ENCODE measurements around the gene HELZ.

HELZ gene

DNA sequence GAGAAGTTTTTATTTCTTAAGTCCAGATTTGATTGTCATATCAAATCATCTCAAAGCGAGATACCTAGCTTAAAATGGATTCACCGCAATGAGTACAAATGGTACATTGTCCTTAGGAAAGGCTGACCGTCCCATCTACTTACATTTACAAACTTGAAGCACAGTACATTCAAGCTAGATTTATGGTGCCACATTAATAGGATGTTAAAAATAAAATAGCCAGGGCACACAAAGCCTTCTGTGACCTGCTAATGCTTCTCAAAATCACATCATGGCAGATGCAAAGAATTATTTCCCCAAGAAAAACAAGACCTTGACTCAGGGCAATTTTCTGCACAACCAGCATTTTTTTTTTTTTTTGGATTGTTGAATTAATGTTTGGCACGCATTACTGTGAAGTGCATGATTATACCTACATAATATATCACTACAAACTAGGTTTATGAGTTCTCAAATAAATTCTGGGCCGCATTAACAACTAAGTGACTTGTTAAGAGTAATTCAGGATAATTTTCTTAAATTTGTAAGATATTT, 175.3 kb downstream of the HELZ start:
- no peak for DNase-seq

DNA sequence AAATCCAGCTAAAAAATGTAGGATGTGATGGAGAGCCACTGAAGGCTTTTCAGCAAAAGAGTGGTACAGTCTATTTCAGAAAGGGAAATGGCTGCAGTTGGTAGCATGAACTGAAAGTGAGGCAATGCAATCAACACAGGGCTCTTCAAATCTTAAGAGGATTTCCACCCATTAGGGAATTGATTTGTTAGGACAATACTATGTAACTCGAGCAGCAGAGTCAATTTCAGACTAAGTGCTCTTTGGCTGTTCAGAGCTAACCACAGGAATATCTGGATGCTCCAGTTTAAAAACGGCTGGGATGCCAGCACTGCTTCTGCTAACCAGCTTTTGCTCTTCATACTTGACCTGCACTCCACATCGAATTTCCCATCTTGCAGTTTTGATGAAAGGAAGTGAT, 176.0 kb downstream of the HELZ start:
- peak; percentile 44 to 60 for DNase-seq

DNA sequence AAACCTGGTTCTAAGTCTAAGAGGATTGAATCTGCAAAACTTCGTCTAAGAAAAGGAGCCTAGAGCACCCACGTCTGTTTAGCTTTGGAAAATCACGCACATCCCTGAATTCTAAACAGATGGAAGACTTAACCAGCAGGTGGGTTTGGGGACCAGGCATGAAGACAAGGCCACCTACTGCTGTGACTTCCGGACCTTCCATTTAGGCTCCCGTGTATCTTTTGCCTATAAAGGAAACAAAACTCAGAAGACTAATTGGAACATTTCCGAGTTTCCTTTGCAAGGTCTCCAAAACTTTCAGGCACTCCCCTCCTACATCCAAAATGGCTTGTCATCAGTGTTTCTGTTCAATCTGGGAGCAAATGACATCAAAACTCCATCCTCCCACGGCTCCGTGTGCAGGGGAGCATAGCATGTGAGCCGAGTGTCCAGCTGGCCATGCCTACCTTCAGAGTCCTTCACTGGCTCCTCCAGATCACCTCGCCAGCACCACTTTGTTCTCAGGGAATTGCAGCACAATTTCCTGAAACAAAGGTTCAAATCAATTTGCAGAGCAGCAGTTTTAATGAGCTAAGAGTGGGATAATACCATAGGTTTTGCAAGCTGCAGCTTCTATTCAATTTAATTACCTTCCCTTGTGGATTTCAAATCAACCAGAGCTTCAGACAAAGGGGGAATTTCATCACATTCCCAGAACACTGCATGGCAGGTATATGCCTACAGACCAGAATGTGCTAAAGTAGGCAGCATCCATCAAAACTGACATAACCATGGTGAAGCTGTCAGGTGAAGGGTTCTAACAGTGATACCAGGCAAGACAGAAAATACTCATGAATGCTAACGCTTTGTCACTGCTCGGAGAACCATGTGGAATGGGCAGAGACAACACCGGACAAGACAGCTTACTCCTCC, 177.2 kb downstream of the HELZ start:
- DNase-seq = no peak

DNA sequence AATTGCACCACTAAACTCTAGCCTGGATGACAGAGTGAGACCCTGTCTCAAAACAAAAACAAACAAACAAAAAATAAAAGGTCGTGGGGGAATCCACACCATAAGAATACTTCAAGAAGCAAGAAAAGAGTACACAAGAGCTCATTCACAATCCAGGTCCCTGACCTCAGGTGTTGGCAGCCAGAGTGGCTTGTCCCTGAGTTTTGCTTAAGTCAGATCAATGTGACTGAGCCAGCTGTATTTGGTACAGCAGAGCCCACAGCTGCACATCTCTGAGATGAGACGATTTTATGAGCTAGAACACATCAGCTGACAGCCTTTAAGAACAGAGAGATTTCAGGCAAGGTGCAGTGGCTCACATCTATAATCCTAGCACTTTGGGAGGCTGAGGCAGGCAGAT, 178.3 kb downstream of the HELZ start:
- no peak for DNase-seq

GRCh38 chr17:67063141-67063540, 181.9 kb downstream of the HELZ start:
- no peak for DNase-seq

DNA sequence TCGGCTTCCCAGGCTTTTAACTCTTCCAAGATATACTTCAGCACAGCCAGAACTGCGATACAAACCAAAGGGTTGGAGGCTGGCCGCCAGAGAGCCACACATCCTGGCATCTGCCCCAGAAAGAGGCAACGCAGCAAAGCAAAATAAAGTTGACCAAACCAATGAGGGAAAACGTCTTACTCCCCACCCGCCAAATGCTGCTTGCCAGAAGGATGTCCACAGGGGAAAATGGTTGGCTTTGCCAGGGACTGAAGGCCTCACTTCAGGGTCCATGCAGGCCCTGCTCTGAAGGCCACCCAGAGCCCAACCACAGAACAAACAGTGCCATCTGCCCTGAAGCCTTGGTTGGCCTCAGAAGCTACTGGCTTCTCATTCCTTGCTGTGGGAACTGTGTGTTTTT, 185.6 kb downstream of the HELZ start:
- no peak for DNase-seq

DNA sequence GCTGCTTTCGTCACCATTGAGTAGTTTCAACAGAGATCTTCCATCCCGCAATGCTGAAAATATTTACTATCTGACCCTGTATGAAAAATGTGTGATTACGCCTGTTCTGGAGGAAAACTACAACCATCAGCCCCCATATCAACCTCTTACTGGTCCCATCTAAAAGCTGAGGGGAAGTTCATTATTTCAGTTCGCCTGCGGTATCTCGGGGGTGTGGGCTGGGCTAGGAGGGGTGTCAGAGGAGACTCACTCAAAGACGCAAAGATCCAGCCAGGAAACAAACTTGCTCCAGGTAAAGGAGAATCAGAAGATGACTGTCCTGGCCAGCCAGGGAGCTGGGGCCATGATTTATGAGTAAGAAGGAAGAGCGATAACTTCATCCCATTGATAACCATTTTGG, 187.0 kb downstream of the HELZ start:
- DNase-seq = no peak

GRCh38 chr17:67056746-67057490, 188.1 kb downstream of the HELZ start:
- no peak for DNase-seq

DNA sequence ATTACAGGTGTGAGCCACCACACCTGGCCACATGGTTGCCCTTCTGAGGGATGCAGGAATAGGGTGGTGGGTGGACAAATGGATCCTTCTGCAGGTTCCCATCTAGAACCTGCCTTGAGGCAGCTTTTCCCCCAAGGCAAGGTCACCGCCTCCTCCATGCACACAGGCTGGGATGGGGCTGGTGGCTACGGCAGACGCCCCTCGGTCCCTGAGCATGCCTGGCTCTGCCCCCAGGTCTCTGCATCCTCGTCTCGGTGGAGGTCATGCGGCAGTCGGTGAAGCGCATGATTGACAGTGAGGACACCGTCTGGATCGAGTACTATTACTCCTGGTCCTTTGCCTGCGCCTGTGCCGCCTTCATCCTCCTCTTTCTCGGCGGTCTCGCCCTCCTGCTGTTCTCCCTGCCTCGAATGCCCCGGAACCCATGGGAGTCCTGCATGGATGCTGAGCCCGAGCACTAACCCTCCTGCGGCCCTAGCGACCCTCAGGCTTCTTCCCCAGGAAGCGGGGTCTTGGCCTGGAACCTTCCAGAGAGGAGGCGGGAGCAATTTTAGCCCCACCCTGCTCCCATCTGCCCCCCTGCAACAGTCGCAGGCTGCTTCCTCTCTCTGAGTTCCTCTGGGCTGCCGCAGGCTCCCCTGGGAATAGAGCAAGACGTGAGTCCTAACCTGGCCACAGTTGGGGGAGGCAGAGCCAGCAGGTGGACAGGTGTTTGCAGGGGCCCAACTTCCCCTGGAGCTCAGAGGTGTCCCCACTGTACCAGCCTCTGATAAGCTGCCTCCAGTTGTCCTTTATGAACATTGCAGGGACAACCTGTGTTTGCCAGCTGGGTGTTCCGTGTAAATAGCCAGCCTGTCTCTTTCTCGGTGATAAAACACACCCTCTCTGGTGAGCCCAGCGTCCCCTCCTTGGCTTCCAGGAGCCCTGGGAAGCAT, 188.9 kb downstream of the HELZ start:
- no peak for DNase-seq

GRCh38 chr17:67055041-67055443, 190.0 kb downstream of the HELZ start:
- DNase-seq = no peak

- DNase-seq = no peak
These were observed 190.4 kb downstream of the HELZ start for GRCh38 chr17:67054608-67055007.

- DNase-seq = no peak
These were observed 190.9 kb downstream of the HELZ start for GRCh38 chr17:67054011-67054591.

DNA sequence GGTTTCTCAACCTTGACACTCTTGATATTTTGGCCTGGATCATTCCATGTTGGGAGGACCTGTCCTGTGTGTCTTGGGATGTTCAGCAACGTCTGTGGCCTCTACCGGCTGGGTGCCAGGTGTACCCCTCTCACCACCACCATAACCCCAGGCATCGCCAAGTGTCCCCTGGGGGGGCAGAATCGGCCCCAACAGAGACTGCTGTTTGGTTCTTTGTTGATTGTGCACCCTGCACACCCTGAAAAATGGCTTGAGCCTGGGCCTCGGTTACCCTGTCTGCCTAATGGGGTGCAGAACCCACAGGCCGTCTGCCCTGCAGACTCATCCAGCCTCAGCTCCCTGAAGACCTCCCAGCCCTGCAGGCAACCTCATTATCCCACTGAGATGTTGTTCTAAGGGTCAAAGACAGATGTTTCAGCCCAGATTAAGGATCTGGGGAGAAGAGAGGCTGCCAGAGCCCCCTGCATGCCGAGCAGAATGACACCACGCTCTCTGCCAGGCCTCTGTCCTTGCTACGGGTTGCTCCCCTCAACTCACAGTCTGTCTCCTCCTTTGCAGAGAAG, 191.5 kb downstream of the HELZ start:
- DNase-seq = no peak

DNA sequence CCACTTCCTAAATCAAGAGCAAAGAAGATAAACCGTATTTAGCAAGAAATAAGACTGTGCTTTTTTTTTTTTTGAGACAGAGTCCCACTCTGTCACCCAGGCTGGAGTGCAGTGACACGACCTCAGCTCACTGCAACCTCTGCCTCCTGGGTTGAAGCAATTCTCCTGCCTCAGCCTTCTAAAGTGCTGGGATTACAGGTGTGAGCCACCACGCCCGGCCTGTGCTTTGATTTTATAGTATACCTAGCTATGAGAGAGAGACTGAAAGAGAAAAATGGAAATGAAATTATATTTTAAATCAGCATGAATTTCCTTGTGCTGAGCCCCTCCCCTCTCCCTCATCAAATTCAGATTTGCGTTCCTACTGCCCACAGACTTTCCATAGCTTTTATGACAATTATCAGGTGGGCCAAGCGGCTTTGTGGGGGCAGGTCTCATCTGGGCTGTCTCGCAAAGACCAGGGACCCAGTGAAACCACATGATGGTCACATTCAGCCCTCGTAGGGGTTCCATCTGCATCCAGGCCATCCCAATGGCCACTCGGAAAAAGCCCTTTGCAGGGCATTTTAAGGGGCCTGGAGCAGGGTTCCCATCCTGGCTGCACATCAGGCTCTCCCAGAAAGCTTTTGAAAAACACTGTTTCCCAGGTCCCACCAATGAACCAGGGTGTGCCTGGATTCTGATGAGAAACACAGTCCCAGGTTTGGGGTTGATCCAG, 192.1 kb downstream of the HELZ start:
- no peak for DNase-seq

GRCh38 chr17:67051837-67052236, 193.2 kb downstream of the HELZ start:
- DNase-seq = no peak

DNA sequence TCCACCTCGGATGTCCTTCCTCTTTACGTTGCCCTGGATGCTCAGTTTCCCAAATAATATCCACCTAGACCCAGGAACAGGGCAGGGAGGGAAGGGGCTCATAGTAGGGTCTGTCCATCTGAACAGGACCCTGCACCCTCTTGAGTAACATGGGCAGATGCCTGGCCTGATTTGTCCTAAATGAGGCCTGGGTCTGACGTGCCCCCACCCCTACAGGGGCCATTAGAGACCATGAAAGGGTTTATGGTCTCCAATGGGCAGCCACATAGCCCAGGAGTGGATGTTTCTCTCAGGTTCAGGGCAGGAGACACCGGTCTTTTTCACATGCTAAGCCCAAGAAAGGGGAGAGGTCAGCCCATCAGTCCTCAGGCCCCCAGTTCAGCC, 193.8 kb downstream of the HELZ start:
- no peak for DNase-seq

DNA sequence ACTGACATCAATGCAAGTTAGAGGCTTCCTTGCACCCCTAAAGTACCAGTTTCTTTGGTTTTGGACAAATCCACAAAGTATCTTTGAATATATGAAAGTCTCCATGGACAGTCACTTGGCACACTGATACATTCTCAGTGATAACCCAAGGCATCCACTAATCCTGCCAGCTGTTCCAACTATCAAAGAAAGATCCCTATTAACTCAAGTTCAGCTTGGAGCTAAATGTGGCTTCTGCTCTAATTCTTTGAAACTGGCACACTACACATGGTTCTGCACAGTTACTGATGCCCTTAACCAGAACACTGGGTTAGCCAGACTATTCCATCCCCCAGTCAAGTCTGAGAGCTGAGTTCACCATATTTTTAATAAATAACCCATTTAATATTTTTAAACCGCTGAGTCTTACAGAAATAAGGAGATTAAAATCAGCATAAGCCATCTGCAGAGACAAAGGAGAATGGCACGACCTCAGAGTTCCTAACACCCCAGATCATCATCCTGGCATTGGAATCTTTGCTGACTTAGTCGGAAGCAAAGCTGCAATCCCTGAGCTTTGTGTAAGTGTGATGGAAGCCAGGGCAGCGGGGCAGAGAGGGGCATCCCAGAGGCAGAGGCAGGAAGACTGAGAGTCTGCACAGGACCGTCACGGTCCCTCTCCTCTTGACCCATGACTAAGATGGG, 194.4 kb downstream of the HELZ start:
- DNase-seq = no peak

DNA sequence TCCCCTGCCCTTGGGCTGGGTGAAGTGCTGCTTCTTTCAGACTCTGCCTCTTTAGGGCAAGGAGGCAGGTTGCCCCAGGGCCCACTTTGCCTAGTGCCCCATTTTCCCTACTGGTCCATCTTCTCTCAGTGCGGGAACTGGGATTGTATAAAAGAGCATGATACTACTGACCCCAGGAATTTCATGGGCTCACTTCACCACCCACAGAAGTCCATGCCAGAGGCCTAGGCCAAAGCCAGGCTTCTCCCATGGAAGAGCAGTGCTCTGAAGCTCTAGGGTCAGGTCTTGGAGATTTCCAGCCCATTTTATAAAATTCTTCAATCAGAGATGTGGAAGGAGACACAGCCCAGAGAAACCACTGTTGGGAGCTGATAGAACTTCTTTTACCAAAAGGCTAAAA, 194.9 kb downstream of the HELZ start:
- DNase-seq = no peak

DNA sequence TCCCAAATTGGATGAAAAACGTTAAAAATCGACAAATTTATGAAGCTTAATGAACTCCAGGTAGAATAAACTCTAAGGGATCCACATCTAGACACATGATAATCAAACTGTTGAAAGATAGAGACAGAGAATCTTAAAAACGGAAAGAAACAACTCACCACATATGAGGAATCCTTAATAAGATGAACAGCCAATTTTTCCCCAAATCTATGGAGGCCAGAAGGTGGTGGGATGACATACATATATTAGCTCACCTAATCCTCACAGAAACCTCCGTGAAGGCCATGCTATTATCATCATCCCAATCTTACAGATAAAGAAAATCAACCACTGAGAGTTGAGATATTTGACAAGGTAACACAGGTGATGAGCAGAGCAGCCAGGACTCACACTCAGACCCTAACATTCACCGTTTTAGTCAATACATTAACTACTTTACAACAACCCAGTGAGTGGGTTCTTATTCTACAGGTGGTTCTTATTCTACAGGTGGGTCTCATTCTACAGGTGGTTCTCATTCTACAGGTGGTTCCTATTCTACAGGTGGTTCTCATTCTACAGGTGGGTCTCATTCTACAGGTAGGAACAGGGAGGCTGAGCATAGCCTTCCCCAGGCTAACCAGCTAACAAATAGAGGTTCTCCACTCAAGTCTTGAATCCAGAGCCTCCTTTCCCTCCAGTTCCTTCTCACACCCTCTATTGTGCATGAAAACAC, 195.8 kb downstream of the HELZ start:
- no peak for DNase-seq

DNA sequence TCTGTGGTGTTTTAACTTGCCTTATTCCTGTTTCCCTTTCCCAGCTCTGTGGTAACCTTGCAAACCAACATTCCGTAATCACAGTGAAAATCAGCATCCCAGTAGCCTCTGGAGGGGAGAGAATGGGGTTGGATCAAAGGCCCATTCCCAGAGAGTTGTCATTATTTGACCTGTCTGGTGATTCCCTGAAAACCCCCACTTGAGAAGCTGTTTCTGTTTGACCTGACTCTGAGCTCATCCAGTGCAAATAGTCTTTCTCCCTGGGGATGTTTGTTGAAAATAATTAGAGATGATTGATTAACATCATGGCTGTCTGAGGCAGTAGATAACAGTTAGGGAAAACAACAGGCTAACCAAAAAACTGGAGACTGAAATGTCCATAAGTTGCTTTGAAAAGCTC, 197.6 kb downstream of the HELZ start:
- no peak for DNase-seq

Data from NCI-H187 (cell line).